HCT116 (cell line): ENCODE results near the gene ROBO1.

Experiments used
- CTCF ChIP-seq, 3 experiments: fragments of 200-600 bp in 1 of 3; sonication (generic) in 1 of 3; IDR thresholded peaks in 2 of 3; conservative IDR thresholded peaks in 1 of 3; 2 replicates each; pipeline ENCODE4 v1.5.1; 2012 to 2017; ENCODE audit warnings: low read depth in 2 of 3, low read length in 2 of 3, antibody characterized with exemption in 1 of 3, borderline replicate concordance in 1 of 3, control low read depth in 1 of 3, mild to moderate bottlenecking in 1 of 3, mixed read lengths in 1 of 3, mixed run types in 1 of 3, moderate library complexity in 1 of 3; ENCODE audit not compliant: insufficient read depth in 1 of 3
- EZH2 ChIP-seq: fragments of 200-600 bp; sonication (generic); IDR thresholded peaks from 2 replicates; pipeline ENCODE4 v1.6.1; 2017; ENCODE audit warnings: antibody characterized with exemption, mixed run types
- JUND ChIP-seq: IDR thresholded peaks from 2 replicates; pipeline ENCODE4 v1.6.1; 2012
- POLR2A ChIP-seq: IDR thresholded peaks from 2 replicates; pipeline ENCODE4 v1.7.0; 2011; ENCODE audit warnings: borderline replicate concordance; ENCODE audit not compliant: insufficient read depth, insufficient read length; ENCODE audit errors: extremely low read depth
- POLR2AphosphoS5 ChIP-seq: IDR thresholded peaks from 2 replicates; pipeline ENCODE4 v1.6.1; 2011; ENCODE audit warnings: mild to moderate bottlenecking, low read depth, low read length, moderate library complexity
- REST ChIP-seq: IDR thresholded peaks from 2 replicates; pipeline ENCODE4 v1.6.1; 2012; ENCODE audit warnings: low read depth
- ZFX ChIP-seq: fragments of 450-650 bp; IDR thresholded peaks from 2 replicates; pipeline ENCODE4 v1.6.1; 2017
- ZNF274 ChIP-seq: fragments of 200-500 bp; sonication (Bioruptor generic); IDR thresholded peaks from 2 replicates; pipeline ENCODE4 v1.6.1; 2014; ENCODE audit warnings: mild to moderate bottlenecking, low read depth, low read length, inconsistent platforms

- no peak for TF ChIP-seq ZNF274
- no peak for TF ChIP-seq CTCF (IDR thresholded peaks at IDR 0.05 in 2 of 3, conservative IDR thresholded peaks at IDR 0.05 in 1 of 3; ENCODE audit: borderline replicate concordance in 1 of 3, insufficient read depth in 1 of 3, low read depth in 2 of 3, low read length in 2 of 3)
- no peak for TF ChIP-seq REST
- TF ChIP-seq JUND, result no peak
- TF ChIP-seq POLR2AphosphoS5, result no peak
- no peak for TF ChIP-seq POLR2A
- TF ChIP-seq ZFX, result no peak
- no peak for TF ChIP-seq EZH2
These were observed 642.3 kb downstream of the ROBO1 start for GRCh38 chr3:79125313-79125984.
